Fibroblast of lung (primary cell): ENCODE data around the gene FNTB.

Experiments used
- CTCF ChIP-seq, 2 donors: IDR thresholded peaks in 1 of 2; conservative IDR thresholded peaks in 1 of 2; 1 replicate in 1 of 2; 2 replicates in 1 of 2; pipeline ENCODE4 v1.5.1; 2011 to 2012; ENCODE audit warnings: low read length in 2 of 2, control low read depth in 1 of 2, inconsistent platforms in 1 of 2, low read depth in 1 of 2, mild to moderate bottlenecking in 1 of 2
- EZH2 ChIP-seq: IDR thresholded peaks from 2 replicates; pipeline ENCODE4 v1.5.1; 2012; ENCODE audit warnings: low read length, control low read depth, mild to moderate bottlenecking; ENCODE audit errors: missing control alignments

GRCh38 chr14:64942531-64943111 is 44.1 kb upstream of the FNTB start, which contains the start of gene GPX2:
- TF ChIP-seq CTCF (conservative IDR thresholded peaks at IDR 0.05 in 1 of 2, IDR thresholded peaks at IDR 0.05 in 1 of 2; ENCODE audit: low read depth in 1 of 2, low read length in 2 of 2) (no peak), EZH2 (no peak)
